Activated CD4-positive, alpha-beta T cell treated with anti-CD3 and anti-CD28 coated beads, Interleukin-10, Interleukin-2, amounts not matched to agents 100 ng/mL and 50 ng/mL, durations not matched to agents 16 hours and 8 hours (primary cell): ENCODE measurements around the gene MAP4K1.
"Not testable (repeated sequence)": the region's sequence is repeated elsewhere in the genome, so short reads cannot be mapped to it uniquely, and the experiment has no call there.

Experiments
- DNase-seq: peaks from one replicate; pipeline ENCODE4 v3.0.0-alpha.2; 2020

Gene MAP4K1

GRCh38 chr19:38619361-38620174, 1.8 kb upstream of the MAP4K1 start:
- no peak for DNase-seq

GRCh38 chr19:38618590-38619360, 1.0 kb upstream of the MAP4K1 start, which contains the start of gene EIF3K:
Gene EIF3K, plus strand, starts transcription at chr19:38619188. Its CDS starts 81 bp downstream, at chr19:38619269.
- DNase-seq: peak; percentile 100

GRCh38 chr19:38617283-38617763, 430 bp downstream of the MAP4K1 start:
- DNase-seq: peak; percentile 55

GRCh38 chr19:38616265-38616664, 1.5 kb downstream of the MAP4K1 start:
- DNase-seq: peak; percentile 48

- no peak for DNase-seq
Observed at GRCh38 chr19:38615007-38615581, 2.7 kb downstream of the MAP4K1 start.

- no peak for DNase-seq
Observed at GRCh38 chr19:38614289-38614688, 3.5 kb downstream of the MAP4K1 start.

- DNase-seq: no peak
Observed at GRCh38 chr19:38606131-38606530, 11.6 kb downstream of the MAP4K1 start.

GRCh38 chr19:38602856-38603255, 14.9 kb downstream of the MAP4K1 start:
- DNase-seq: not testable (repeated sequence)

GRCh38 chr19:38599722-38600121, 18.0 kb downstream of the MAP4K1 start:
- no peak for DNase-seq

- DNase-seq: no peak
Observed at GRCh38 chr19:38597075-38597474, 20.7 kb downstream of the MAP4K1 start.

- peak; percentile 19 for DNase-seq
Observed at GRCh38 chr19:38596057-38596981, 21.4 kb downstream of the MAP4K1 start.

GRCh38 chr19:38592940-38593339, 24.8 kb downstream of the MAP4K1 start:
- DNase-seq: no peak

- DNase-seq: no peak
Observed at GRCh38 chr19:38588041-38588440, 29.7 kb downstream of the MAP4K1 start.

GRCh38 chr19:38587562-38587961, 30.2 kb downstream of the MAP4K1 start:
- DNase-seq: no peak

- no peak for DNase-seq
Observed at GRCh38 chr19:38583985-38584305, 33.8 kb downstream of the MAP4K1 start.

- DNase-seq: no peak
Observed at GRCh38 chr19:38583219-38583984, 34.4 kb downstream of the MAP4K1 start.

GRCh38 chr19:38580080-38580479, 37.7 kb downstream of the MAP4K1 start:
- no peak for DNase-seq

- DNase-seq: not testable (repeated sequence)
Observed at GRCh38 chr19:38579304-38579703, 38.4 kb downstream of the MAP4K1 start.

- no peak for DNase-seq
Observed at GRCh38 chr19:38577826-38578225, 39.9 kb downstream of the MAP4K1 start.

GRCh38 chr19:38571682-38572081, 46.1 kb downstream of the MAP4K1 start:
- no peak for DNase-seq

GRCh38 chr19:38569368-38569983, 48.3 kb downstream of the MAP4K1 start:
- no peak for DNase-seq
